Embryonic facial prominence (tissue), 1 donor: Measurements from ENCODE around the gene GNB1.

Source experiments
- DNase-seq: peaks from one replicate; pipeline ENCODE4 v3.0.0-alpha.2; 2016; ENCODE audit errors: extremely low spot score

GNB1 gene

DNA sequence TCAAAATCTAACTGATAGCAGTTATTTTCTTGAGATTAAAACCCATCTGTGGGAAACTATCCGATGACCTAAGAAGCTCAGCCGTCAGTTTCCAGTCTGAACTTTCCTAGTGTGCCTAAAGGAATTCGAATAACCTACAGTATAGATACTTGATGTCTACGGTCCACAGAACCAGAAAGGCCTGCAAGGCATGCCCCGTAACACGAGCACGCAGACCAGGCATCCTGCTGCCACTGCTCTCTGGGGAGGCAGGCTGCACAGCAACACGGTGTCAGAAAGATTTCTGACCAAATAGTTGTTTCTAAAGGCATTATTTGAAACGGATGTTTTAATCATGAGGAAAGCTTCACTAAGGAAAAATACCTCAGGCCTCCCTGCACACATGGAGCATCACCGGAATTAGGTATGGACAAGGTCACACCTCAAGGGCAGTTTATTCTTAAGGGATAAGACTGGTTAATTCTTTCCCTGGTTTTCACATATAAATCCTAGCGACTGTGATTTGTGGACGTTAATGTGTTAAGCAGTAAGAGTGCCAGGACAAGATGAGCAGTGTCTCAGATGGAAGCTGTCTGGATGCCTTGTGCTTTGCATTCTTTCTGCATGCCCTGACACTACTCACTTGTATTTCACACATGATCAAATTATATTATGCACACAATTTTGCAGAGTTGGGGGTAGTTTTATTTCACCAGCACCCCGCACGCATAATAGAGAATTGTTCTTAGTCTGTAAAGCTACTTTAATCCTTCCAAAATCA, 63.6 kb downstream of the GNB1 start:
- DNase-seq, result no peak

DNA sequence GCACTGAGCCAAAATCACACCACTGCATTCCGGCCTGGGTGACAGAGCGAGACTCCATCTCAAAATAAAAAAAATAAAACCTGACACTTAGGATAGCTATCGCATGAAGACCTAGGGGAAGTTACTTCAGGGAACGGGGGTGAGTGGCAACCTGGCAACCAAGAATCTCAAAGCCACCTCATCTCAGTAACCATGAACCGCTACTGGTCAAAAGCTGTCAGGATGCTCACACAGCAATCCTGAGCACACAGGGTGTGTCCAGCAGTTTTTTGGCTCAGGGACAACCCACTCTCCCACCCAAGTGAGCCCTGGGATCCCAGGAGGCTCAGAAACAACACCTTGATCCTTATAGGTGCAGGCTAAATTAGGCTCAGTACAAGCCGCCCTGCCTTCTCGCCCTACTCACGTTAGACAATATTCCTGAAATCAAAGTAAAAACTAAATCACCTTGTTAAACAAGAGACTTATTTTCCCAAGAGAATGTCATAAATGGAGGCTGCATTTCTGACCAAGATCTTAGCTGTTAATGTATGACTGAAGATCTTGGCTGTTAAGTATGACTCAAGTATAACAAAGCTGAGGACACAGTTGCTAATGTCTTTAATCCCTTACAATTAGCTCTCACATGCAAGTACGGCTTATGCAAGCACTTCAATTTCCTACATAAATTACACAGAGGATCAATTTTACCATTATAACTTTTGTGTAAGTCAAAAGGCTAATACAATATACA, 64.4 kb downstream of the GNB1 start:
- no peak for DNase-seq

DNA sequence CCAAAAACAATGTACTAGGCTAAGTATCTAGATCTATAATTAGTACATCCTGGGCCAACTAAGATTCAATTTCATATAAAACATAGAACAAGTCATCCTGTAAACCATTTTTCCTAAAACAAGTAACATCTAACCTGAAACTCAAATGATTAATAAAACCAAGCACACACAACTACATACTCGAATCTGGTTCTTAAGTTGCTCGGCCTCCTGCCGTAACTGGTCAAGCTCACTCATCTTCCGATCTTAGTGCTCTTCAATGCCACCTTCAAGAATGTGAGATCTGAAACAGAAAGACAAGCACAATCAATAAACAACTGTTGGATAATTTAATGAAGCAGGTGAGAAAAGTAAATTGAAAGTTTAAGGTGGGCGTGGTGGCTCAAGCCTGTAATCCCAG, 65.7 kb downstream of the GNB1 start:
- no peak for DNase-seq

DNA sequence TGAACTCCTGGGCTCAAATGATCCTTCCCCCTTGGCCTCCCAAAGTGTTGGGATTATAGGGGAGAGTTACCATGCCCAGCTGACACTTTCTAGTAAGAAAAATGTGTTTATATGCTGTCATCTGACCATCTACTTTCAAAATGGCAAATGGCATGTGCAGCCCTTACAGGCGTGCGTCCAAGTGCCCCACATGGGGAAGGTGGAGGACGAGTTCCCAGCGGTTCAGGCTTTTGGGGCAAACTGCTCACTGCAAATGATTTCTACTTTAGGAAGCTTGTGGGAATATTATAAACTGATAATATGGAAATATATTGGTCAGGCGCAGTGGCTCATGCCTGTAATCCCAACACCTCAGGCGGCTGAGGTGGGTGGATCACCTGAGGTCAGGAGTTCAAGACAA, 71.1 kb downstream of the GNB1 start:
- no peak for DNase-seq

DNA sequence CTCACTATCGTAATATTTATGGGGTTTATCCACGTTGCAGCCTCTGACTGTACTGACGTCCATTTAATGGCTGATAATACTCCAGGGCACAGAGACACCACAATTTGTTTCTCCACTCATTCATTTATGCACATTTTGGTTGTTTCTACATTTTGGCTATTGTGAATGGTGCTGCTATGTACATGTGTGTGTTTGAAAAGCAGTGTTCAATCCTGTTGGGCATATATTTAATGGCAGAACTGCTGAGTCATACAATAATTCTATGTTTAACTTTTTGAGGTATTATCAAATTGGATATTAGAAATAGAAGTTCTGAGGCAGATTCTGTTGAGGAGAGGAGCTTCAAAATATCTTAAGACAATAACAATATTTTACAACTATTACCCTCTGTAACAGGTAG, 73.7 kb downstream of the GNB1 start:
- no peak for DNase-seq

DNA sequence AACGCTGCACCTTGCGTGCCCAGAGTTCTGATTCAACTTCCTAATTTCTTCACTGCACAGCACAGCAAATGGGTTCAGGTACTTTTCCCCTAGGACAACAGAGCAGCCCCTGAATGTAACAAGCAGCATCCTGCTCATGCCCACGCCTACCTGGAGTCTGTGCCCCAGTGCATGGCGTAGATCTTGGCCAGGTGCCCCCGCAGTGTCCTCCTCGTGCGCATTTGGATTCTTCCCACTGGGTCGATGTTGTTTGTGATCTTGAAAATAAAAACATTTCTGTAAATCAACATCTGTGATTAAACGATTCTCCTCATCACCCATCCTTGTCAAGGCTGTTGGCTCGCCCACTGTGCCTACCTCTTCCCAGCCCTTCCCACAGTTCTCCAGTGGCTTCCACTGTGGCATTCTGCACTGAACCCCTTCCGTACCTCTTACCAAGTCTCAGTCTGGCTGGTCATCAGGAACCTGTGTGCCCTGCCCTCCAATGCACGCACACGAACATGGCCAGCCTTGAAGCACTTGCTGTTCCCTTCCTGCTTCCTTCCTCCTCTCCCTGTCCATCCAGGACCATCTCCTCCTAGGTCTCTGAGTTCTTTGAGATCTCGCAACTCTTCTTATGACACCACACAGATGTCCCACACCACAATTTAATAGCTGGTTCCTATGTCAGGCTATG, 75.1 kb downstream of the GNB1 start:
- no peak for DNase-seq

DNA sequence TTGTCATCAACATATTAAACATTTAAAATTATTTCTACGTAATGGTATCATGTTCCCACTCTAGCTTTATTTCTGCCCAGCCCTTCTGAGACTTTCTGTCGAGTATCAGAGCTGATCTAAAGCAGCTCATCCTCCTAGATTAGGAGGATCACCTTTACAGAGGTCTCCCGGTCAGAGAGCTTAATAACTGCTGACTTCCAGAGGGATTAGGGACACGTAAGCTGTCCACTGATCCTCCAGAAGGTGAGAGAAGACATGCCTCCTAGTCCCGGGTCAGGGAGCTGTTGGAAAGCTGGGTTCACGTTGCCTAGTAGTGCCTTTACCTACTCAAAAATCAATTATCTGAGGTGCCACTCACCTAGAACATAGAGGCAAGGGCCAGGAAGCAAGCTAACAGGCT, 81.4 kb downstream of the GNB1 start:
- DNase-seq, result no peak

DNA sequence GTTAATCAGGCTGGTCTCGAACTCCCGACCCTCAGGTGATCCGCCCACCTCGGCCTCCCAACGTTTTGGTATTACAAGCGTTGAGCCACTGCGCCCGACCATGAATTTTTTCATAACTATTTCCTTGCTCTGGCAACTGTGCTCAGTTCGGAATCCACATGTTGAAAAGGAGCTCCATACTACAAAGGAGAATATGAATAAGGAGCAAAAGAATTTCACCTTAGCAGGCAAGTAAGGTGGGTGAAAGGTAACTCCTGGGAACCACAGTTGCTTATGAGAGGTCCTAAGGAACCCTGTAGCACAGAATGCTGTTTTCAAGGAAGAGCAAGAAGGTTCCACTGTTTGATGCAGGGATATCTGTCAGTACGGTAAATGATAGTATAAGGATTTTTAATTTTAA, 82.7 kb downstream of the GNB1 start:
- DNase-seq, result no peak

DNA sequence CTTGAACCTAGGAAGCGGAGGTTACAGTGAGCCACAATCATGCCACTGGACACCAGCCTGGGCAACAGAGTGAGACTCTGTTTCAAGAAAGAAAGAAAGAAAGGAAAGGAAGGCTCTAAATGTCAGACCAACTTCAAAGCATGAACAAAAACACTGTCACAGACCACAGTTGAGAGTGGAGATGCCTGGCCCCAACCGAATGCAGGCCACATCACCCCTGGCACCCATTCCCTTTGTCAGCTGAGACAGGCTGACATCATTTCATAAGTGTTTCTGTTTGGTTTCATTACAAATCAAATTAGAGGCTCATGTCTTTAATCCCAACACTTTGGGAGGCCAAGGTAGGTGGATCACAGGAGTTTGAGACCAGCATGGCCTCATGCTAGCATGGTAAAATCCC, 84.0 kb downstream of the GNB1 start:
- DNase-seq, result no peak

DNA sequence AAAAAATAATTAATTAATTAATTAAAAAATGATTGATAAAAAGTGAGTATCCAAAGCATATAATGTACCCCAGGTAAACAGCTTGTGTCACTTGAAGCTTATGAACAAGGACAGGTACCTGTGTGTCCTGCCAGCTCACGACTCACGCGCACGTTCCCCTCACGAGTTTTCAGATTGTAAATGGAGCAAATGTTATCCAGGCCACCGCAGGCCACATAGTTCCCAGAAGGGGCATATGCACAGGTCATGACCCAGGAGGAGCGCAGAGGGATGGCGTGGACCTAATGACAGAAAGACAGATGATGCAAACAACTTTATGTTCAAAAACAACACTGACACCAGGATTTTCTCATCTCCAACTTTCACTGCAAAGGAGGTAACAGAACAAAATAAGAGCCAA, 86.6 kb downstream of the GNB1 start:
- no peak for DNase-seq

DNA sequence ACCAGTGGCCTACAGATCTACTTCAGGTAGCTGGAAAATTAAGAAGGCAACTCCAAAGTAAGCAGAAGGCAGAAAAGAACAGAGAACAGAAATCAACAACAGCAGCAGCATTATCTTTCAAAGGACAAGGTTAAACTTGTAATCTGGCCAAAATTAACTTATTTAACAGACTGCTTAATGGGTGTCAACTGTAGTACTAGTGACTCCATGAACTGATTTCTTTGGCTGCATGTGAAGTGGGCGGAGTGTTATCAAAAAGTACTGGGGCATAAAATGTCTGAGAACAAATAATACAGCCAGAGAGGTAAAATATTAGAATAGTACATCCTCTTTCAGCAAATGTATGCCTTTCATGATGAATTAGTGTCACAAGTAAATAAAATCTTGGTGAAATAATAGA, 88.0 kb downstream of the GNB1 start:
- no peak for DNase-seq

DNA sequence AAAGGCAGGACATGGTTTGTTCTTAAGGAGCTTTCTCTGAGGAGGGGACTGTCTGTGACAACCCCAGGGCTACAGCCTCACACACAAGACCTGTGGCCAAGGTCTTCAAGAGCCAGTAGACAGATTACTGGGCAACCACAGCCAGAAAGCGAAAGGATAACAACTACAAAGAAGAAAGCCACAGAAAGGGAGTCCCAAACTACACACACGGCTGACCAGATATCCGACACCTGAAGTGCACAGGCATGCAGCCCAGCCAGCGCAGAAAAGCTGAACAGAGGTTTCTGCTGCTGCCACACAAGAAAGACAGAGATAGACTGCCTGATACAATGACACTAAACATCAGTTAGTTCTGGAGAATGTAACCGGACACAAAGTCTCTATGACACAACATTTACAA, 91.2 kb downstream of the GNB1 start:
- DNase-seq, result no peak

DNA sequence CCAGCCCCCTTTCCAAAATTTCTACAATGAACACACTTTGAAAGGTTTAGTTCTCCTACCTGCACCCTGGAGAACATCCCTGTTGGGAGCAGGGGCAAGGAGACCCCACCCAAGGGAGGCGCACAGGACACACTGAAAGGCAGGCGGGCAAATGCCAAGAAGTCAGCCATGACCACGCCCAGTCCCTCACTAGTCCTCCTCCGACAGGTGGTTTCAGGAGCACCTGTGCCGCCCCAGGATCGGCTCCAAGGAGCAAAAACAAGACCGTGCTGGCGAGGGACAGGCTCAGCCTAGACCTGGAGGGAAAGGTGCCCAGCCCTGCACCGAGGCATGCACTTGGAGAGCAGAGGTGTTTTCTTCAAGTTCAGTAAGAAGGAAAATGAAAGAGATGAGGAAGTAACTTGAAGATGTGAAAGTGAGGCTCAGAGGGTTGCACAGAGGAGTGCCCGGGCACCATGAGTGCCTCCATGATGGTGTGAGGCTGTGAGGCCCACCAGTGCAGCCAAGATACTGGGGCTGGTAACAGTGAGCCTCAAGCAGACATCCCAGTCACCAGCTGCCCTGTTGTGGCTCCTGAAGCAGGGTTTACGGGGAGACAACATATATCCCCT, 93.1 kb downstream of the GNB1 start:
- DNase-seq, result no peak

DNA sequence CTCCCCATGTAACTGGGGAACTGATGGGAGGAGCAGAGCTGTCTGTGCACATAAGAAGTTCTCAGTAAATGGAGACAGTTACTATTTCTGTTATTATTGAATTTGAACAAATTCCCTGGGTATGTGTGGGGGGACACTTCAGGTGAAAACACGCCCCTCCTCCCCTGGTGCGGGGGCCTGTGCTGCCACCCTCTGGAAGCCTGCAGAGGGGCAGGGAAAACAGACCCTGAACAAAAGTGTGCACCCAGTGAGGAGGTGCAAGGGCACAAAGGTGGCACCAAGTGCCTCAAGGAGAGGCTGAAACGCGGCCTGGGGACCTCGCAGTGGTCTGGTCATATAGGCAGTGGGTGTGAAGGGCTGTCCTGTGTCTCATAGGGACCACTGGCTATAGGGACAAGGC, 94.4 kb downstream of the GNB1 start:
- no peak for DNase-seq

DNA sequence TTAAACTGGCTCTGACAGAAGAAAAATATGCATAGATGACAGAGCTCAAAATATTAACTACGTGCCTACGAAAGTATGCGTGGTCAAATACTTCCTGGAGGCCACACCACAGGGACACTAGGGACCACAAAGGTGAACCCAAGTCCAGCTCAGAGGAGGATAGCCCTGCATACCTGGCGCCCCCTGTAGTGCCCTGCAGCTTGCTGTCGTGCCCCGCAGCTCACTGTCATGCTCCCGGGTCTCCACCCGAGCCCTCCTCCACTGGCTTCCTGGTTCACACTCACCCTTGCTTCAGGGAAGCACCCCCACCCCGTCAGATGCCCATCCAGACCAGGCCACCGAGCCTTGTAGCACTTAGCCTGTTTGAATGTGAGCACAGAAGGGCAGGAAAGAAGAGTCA, 95.9 kb downstream of the GNB1 start:
- DNase-seq, result no peak

DNA sequence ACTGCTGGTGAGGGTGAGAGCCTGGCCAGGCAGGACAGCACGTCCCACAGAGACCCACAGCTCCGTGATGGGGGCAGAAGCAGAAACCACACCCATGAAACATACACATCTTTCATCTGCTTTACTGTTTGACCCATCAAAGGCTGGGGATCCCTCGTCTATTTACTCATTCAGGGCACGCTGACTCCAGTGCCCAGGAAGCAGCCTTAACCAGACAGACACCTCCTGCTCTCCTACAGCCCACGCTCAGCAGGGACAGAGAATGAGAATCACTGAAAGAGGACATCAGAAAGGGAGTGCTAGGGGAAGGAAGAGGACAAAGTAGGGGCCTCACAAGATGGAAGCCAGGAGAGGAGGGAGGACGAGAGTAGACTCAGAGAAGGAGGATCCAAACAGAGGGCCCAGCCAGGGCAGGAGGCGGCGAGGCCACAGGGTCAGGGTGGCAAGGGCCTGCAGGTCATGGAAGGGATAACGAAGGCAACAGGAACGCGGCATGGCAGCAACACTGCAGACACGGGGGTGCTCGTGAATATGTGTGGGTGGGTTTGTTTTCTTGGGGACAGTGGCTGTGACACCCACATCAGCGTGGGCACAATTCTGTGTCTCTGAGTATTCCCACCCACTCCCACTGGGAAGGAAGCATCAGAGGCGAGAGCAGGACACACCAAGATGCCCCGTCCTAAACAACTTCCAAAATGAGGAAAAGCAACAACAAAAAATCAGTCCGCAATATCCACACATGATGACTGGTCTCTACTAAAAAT, 97.2 kb downstream of the GNB1 start:
- DNase-seq, result no peak

DNA sequence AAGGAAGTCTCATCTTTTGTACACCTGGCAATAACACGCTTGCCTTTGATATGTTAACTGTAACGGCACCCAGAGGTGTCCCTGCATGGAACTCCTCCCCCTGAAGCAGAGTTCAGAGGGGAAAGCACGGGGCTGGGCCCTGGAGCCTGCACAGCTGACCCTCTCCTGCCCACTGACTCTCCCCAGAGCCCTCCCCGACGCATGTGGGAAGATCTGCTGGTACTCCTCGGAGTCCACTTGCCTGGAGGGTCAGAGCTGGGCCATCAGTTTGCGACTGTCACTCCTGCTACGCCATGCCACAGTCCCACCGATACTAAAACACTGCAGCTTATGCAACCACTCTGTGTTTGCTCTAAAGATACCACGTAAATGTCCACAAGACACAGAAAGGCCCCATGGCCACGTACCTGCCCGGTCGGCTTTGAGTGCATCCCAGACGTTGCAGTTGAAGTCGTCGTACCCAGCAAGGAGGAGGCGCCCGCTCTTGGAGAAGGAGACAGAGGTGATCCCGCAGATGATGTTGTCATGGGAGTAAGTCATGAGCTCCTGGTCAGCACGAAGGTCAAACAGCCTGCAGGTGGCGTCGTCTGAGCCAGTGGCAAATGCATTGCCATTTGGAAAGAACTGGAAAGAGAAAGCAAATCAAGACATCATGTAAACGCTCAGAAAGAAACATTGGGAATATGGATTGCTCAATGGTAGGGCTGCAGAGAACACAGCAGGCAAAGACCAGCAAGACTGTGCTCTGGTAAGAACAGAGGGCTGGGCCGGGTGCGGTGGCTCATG, 102.0 kb downstream of the GNB1 start:
- no peak for DNase-seq

DNA sequence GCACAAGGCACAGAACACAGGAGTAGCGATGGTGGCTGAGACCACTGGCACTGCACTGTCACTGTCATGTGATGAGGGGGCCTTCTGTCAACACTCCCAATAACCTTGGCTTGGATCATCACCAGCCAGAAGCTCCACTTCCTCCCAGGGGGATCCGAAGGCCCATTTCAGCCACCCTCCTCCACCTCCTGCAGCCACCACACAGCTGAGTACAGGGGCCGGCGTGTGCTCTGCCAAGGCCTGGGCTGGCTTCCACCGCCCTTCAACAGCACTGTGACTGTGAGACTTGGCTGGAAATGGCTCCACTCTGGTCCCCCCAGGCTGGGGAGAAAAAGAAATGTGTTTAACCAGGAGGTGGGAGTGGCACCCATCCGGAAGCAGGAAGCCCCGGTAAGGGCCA, 102.8 kb downstream of the GNB1 start:
- DNase-seq, result no peak

DNA sequence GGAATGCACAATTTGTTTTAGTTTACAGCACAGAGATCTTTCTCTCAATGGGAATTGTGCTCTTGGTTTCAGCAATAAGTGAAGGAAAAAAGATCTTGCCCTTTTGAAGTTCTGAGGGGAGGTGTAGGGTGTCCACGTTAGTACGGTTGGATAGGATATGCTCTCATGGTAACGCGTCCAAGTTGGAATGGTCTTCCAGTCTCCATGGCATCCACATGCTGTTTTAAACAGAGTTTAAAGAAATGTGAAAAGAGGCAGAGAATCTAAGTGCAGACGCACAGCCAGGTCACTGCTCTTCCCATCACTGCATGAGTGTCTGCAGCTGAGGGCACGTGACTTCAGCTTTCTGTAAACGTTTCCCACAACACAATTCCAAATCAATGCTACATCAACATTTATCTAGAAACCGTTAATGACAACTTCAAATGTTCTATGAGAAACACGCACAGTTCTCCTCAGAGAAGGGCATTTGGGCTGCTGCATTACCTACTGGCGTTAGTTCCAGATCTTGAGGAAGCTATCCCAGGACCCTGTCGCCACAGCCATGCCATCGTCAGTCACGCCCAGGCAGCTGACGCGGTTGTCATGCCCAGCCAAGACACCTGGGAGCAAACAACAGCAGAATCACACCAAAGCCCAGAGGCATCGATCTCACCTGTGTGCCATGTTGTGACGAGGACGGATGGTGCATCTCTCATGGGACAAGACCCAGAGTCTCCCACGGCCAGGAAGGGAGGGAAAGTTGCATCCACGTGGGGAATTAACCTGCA, 103.9 kb downstream of the GNB1 start:
- no peak for DNase-seq

DNA sequence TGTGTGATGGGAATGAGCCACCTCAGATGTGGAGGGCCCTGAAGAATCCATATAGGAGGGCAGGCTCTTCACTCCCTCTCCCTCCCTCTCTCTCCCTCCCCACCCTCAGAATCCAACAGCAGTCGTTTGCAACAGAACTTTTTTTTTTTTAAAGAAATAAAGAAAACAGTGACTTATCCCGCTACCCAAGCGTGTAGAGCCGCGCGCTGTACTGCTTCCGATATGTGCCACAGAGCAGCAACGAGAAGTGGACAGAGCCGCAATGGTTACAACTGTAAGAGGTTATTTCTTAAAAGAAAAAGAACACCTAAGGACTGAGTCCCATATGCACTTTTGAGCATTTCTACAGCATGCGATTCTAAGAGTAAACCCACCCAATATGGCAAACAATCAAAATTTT, 105.2 kb downstream of the GNB1 start:
- no peak for DNase-seq
